Keratinocyte (primary cell): ENCODE measurements around the gene HDAC9.

Experiments used
- EZH2 ChIP-seq: IDR thresholded peaks from one replicate; pipeline ENCODE4 v1.6.1; 2012; ENCODE audit warnings: inconsistent platforms, mild to moderate bottlenecking, low read length, moderate library complexity
- TF ChIP-seq, protein P1 (sequence below), 3 experiments: IDR thresholded peaks in 1 of 3; conservative IDR thresholded peaks in 1 of 3; optimal IDR thresholded peaks in 1 of 3; 2 replicates in 2 of 3; 3 replicates in 1 of 3; pipeline versions ENCODE3 to v1.5.1; 2011; ENCODE audit warnings: low read length in 3 of 3, mild to moderate bottlenecking in 3 of 3, moderate library complexity in 2 of 3, control low read depth in 1 of 3, inconsistent platforms in 1 of 3; ENCODE audit not compliant: insufficient read depth in 2 of 3; ENCODE audit errors: extremely low read depth in 1 of 3

DNA sequence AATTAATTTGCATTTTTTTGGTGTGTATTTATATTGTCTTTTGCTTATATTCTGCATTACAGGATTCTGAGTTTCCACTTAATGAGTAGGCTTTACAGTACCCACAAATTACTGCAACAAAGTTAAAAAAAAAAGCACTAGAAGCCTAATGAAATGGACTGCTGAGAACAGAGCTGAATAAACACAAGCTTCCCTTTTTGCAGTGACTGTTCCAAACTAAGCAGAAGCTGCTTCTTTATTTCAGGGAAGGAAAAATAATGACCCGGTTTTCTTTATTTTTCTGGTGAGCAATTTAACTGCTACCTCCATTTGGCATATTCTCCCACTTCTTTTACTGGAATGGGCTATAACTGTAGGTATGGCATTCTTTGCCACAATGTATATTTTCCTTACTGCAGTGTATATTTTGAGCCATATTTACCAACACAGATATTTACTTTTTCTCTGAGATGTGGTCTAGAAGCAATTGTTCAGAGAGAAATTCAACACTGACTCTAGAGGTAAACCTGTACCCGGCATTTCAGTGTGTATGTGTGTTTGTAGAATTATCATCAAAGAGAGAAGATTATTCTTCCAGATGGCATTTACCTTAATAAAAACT, 56.9 kb downstream of the HDAC9 start:
- TF ChIP-seq, protein P1, sequence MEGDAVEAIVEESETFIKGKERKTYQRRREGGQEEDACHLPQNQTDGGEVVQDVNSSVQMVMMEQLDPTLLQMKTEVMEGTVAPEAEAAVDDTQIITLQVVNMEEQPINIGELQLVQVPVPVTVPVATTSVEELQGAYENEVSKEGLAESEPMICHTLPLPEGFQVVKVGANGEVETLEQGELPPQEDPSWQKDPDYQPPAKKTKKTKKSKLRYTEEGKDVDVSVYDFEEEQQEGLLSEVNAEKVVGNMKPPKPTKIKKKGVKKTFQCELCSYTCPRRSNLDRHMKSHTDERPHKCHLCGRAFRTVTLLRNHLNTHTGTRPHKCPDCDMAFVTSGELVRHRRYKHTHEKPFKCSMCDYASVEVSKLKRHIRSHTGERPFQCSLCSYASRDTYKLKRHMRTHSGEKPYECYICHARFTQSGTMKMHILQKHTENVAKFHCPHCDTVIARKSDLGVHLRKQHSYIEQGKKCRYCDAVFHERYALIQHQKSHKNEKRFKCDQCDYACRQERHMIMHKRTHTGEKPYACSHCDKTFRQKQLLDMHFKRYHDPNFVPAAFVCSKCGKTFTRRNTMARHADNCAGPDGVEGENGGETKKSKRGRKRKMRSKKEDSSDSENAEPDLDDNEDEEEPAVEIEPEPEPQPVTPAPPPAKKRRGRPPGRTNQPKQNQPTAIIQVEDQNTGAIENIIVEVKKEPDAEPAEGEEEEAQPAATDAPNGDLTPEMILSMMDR (optimal IDR thresholded peaks at IDR 0.05 in 1 of 3, IDR thresholded peaks at IDR 0.05 in 1 of 3, conservative IDR thresholded peaks at IDR 0.05 in 1 of 3; ENCODE audit: extremely low read depth in 1 of 3, insufficient read depth in 2 of 3, low read length in 3 of 3), result no peak
- TF ChIP-seq EZH2, result no peak
